T47D (cell line): ENCODE data around the gene RAB11FIP3.

Source experiments
- DNase-seq, 2 experiments: peaks; one replicate each; pipeline versions ENCODE4 v3.0.0 to v3.0.0-alpha.2; 2011 to 2012; ENCODE audit warnings: low read depth in 1 of 2, low spot score in 1 of 2
- JUND ChIP-seq: IDR thresholded peaks from 2 replicates; pipeline ENCODE4 v1.6.1; 2012; ENCODE audit warnings: low read depth
- in situ Hi-C: cut with HindIII; loops from 2 replicates; pipeline ENCODE4 v1.10.0; 2016; ENCODE audit warnings: low sequenced_read_pairs, low pct_unique_long_range_greater_than_20kb

The RAB11FIP3 gene

DNA sequence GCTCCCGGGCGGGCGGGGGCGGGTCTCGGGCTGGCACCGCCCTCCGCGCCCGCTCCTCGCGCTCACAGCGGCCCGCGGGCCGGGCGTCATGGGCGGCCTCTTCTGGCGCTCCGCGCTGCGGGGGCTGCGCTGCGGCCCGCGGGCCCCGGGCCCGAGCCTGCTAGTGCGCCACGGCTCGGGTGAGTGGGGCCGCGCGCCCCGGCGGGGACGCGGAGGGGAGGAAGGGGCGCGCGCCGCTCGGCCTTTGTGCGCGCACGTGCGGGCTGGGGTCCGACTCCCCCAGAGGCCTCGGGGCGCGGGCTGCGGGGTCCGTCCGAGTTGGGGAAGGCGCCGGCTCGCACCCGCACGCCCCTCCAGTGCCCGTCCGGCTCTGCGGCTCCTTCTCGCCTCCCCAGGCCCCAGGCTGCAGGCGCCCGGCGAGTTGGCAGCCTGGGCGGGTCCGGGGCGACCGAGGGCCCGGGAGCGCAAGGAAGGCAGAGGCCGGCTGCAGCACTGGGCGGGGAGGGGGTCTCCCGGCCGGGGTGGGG is 28.3 kb upstream of the RAB11FIP3 start, which contains the start of gene NME4:
Gene NME4 (plus strand): TSS at position 65 of the 527 bp plus-strand sequence. CDS start 24 bp downstream, at position 89.
- in situ Hi-C loops = no loop called here
- no peak for TF ChIP-seq JUND
- DNase-seq = peak; percentile 46 to 60

DNA sequence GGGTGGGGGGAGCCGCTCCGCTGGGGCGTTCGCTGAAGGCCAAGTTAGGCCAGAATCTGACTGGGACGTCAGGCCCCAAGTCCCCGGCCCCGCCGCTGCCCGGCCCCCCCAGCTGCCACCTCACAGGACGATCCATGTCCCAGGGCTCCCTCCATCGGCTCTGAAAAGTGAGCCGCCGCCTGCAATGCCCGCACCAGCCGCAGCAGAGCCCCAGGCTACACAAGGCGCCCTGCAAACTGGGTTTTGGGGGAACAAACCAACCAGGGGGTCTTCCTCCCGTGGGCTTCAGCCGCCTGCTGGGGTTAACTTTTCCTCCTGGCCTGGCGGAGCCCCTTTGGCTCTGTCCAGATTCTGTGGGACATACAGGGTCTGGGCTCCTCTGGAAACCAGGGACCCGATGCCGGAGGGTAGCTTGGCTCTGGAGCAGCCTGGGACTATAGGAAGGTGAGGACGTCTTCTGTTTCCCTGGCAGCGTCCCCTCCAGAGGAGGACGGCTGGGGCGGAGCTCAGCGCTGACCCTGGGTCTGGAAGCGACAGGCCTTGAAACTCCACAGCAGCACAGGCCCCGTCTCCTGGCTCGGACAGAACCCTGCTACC is 27.6 kb upstream of the RAB11FIP3 start:
- peak; percentile 85 to 89 for DNase-seq
- TF ChIP-seq JUND = no peak
- in situ Hi-C loops = no loop called here

DNA sequence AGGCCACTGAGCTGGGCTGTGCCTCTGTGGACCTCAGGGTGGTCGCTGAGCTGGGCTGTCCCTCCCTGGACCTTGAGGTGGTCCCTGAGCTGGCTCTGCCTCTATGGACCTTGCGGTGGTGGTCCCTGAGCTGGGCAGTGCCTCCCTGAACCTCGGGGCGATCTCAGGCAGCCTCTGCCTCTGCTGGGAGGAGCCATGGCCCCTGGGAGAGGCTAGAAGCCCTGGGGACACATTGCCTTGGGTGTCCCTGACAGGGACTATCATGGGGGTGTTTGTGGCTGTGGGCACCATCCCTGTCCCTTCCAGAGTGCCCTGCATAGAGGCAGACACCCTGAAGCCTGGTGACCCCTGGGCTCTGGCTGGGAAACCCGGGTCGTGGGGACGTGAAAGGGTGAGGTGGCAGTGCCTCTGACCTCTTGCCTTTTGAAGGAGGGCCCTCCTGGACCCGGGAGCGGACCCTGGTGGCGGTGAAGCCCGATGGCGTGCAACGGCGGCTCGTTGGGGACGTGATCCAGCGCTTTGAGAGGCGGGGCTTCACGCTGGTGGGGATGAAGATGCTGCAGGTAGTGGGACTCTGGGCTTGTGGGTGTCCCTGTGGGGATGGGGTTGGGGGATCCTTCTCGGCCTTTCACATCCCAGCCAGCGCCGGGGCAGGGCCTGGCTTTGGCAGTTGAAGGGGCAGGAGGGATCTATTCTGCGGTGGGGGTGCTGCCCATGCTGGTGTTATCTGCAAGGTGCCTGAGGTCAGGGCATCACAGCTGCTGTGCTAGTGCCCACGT is 26.7 kb upstream of the RAB11FIP3 start:
- in situ Hi-C loops = no loop called here
- no peak for DNase-seq
- TF ChIP-seq JUND = no peak

DNA sequence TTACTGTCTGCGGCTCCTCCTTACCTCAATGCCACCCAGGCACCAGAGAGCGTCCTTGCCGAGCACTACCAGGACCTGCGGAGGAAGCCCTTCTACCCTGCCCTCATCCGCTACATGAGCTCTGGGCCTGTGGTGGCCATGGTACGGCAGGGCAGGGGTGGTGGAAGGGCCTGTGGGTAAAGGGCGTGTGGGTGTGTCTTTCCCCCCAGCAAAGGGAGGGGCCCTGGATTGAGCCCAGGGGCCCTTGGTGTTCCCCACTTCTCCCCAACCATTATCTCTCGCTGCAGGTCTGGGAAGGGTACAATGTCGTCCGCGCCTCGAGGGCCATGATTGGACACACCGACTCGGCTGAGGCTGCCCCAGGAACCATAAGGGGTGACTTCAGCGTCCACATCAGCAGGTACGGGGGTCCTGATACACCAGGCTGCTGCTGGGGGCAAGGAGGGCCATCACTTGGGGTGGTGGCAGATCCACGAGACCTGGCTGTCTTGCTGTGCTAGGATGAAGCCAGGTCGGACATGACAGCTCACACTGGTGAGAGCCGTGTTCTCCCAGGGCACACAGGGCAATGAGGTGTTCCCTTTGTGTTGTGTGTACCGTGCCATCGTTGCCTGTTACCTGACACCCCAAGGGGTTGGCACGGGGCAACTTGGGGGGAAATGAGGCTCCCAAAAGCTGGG is 26.0 kb upstream of the RAB11FIP3 start:
- in situ Hi-C loops = no loop called here
- no peak for DNase-seq
- TF ChIP-seq JUND = no peak

DNA sequence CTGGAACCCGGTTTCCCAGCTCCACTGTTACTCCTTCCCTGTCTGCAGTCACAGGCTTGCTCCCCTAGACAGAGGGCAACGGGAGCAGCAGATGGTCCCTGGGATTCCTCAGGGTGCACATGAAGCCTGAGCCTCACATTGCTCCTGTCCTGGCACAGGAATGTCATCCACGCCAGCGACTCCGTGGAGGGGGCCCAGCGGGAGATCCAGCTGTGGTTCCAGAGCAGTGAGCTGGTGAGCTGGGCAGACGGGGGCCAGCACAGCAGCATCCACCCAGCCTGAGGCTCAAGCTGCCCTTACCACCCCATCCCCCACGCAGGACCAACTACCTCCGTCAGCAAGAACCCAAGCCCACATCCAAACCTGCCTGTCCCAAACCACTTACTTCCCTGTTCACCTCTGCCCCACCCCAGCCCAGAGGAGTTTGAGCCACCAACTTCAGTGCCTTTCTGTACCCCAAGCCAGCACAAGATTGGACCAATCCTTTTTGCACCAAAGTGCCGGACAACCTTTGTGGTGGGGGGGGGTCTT is 25.3 kb upstream of the RAB11FIP3 start:
- DNase-seq = no peak
- in situ Hi-C loops = no loop called here
- no peak for TF ChIP-seq JUND

DNA sequence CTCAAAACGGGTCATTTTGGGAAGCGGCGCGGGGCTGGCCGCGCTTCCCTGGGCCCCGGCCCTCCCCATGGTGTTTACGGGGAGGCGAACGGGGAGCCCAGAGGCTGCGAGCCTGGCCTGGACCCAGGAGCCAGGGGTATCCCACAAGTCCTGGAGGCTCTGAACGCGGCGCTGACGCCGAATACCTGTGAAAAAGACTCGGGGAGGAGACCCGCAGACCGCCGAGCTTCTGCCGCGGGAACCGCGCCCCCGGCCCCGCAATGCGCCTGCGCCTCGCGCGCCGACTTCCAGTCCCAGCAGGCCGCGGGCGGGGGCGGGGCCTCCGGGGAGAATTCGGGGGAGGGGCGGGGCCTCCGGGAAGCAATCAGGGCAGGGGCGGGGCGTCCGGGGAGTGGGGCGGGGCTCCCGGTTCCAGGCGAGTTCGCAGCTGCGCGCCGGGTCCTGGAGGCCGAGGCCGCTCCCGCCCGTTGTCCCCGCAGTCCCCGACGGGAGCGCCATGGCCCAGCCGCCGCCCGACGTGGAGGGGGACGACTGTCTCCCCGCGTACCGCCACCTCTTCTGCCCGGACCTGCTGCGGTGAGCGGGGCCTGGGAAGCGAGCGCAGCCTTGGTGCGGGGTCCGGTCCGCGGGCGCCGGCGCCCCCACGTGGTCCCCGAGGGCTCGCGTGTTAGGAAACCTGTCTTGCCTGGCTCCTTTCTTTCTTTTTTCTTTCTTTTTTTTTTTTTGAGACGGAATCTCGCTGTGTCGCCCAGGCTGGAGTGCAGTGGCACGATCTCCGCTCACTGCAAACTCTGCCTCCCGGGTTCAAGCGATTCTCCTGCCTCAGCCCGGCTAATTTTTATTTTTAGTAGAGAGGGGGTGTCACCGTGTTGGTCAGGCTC is 23.7 kb upstream of the RAB11FIP3 start, which contains the start of gene DECR2:
Gene DECR2 (plus strand): TSS at position 418 of the 881 bp plus-strand sequence. CDS start 79 bp downstream, at position 497.
- DNase-seq = peak; percentile 92 to 93
- in situ Hi-C loops = no loop called here
- TF ChIP-seq JUND = no peak

DNA sequence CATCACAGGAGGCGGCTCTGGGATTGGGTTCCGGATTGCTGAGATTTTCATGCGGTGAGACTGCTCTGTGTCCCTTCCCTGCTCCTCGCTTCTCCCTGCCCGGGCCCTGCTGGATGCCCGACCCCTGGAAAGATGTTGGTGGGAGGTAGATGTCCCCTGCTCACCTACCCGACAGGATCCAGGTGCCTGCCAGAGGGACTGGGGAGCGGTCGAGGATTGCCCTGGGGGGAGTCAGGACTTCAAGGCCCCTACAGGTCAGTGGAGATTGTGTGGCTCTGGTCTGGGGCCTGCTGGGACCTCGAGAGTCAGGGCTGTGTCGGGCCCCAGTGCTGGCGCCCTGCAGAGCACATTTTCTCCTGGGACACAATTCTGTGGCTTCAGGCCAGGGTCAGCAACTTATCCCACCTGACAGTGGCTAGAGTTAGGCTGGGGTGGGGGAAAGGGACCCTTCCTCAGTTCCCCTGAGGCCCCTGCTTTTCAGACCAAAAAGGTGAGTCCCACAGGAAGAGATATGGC is 20.4 kb upstream of the RAB11FIP3 start:
- in situ Hi-C loops = no loop called here
- no peak for DNase-seq
- no peak for TF ChIP-seq JUND

DNA sequence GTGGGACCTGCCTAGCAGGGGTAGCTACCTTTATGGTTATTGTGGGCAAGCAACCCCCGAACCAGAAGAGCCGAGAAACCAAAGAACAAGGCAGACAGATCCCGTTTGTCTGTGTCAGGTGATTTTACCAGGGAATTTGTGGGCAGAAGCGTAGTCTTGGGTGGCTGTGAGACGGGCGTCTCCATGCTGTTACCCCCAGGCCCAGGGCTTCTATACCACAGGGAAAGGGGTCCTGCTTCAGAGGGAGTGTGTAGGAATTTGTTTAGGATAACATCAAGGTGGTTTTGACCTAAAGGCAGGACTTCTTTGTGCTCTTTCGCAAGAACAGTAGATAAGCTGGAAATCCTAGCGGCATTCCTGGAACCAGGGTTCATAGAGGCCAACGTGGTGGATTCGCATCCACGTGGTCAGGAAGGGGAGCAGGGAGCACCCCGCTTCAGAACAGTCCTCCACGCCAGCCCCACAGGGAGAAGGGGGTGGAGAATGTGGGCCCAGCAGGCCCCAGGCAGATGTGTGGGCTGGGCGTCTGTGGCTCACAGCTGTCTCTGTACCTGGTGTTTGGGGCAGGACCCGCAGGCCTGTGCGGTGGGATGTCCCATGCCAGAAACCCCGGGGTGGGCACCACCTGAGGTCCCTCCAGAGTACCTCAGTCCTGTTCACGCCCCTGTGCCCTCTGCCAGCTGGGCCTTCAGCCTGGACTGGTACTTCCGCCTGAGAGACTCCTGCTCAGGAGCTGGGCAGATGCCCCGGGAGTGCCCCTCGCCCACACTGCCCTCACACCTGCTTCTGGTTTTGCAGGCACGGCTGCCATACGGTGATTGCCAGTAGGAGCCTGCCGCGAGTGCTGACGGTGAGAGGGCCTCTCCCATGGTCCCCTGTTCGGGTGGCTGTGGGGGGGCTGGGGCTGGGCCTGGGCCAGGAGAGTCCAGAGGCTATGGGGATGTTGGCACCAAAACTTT is 19.6 kb upstream of the RAB11FIP3 start:
- in situ Hi-C loops = no loop called here
- no peak for TF ChIP-seq JUND
- no peak for DNase-seq

DNA sequence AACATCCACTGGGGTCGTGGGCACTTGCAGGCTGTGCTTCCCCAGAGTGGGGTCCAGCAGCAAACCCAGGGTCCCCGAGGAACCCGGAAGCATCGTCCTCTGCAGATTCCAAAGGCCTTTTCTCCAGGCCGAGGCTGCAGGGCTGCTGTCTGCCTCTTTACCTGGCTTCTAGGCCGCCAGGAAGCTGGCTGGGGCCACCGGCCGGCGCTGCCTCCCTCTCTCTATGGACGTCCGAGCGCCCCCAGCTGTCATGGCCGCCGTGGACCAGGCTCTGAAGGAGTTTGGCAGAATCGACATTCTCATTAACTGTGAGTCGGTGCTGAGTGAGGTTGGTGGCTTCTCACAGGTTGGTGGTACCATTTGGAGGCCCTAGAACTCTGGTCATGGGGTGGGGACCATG is 18.2 kb upstream of the RAB11FIP3 start:
- no peak for TF ChIP-seq JUND
- no peak for DNase-seq
- in situ Hi-C loops = no loop called here

DNA sequence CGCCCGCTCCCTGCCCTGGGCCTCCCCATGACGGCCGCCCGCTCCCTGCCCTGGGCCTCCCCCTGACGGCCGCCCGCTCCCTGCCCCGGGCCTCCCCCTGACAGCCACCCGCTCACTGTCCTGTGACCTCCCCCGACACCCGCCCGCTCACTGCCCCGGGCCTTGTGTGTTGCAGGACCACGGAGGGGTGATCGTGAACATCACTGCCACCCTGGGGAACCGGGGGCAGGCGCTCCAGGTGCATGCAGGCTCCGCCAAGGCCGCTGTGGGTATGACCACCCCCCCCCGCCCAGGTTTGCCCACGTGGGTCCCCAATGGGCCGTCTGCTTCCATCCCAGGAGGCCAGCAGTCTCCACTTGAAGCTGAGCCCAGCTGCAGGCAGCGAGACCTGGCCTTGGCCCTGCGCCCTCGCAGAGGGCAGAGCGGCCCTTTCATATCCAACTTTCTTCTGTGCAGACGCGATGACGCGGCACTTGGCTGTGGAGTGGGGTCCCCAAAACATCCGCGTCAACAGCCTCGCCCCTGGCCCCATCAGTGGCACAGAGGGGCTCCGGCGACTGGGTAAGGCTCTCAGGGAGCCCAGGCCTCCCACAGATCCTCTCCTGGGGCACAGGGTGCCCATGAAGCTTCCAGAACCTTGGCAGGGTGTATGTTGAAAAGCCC is 14.8 kb upstream of the RAB11FIP3 start:
- DNase-seq = no peak
- TF ChIP-seq JUND = no peak
- in situ Hi-C loops = no loop called here
